MM.1S (cell line): ENCODE measurements around the gene CBX3.

Source experiments
- CTCF ChIP-seq: fragments of 300-600 bp; sonication (generic); IDR thresholded peaks from 2 replicates; pipeline ENCODE4 v1.5.1; 2016; ENCODE audit warnings: antibody characterized with exemption, low read length, mixed read lengths
- EZH2 ChIP-seq: fragments of 300-600 bp; sonication (generic); optimal IDR thresholded peaks from 2 replicates; pipeline ENCODE3; 2017; ENCODE audit warnings: low read depth, mild to moderate bottlenecking, antibody characterized with exemption, low read length, mixed read lengths
- EZH2phosphoT487 ChIP-seq: fragments of 300-600 bp; sonication (generic); IDR thresholded peaks from 2 replicates; pipeline ENCODE4 v1.6.1; 2018; ENCODE audit warnings: antibody characterized with exemption, low read length

GRCh38 chr7:26195867-26196657 is 5.5 kb upstream of the CBX3 start:
- TF ChIP-seq CTCF (no peak), EZH2phosphoT487 (no peak), EZH2 (no peak)
